Parathyroid adenoma (tissue), 2 donors: ENCODE measurements around the gene EFCC1.

Experiments
- H2AFZ ChIP-seq: fragments of 300-600 bp; sonication (generic); one replicate; pipeline ENCODE4 v1.7.0; 2017; ENCODE audit warnings: antibody characterized with exemption, mild to moderate bottlenecking
- H3K27ac ChIP-seq: fragments of 300-600 bp; sonication (generic); one replicate; pipeline ENCODE4 v1.7.0; 2017
- H3K27me3 ChIP-seq: fragments of 300-600 bp; sonication (generic); one replicate; pipeline ENCODE4 v1.7.0; 2017; ENCODE audit warnings: low read length; ENCODE audit not compliant: control insufficient read depth, insufficient read depth
- H3K36me3 ChIP-seq: fragments of 300-600 bp; sonication (generic); one replicate; pipeline ENCODE4 v1.7.0; 2017; ENCODE audit warnings: low read length; ENCODE audit not compliant: control insufficient read depth, insufficient read depth
- H3K4me1 ChIP-seq: fragments of 300-600 bp; sonication (generic); one replicate; pipeline ENCODE4 v1.7.0; 2017; ENCODE audit warnings: control low read depth
- H3K4me2 ChIP-seq: fragments of 300-600 bp; sonication (generic); one replicate; pipeline ENCODE4 v1.7.0; 2017; ENCODE audit warnings: low read length
- H3K4me3 ChIP-seq: fragments of 300-600 bp; sonication (generic); one replicate; pipeline ENCODE4 v1.7.0; 2017; ENCODE audit warnings: low read depth, low read length
- H3K79me2 ChIP-seq: fragments of 300-600 bp; sonication (generic); one replicate; pipeline ENCODE4 v1.7.0; 2017; ENCODE audit warnings: control low read depth
- H3K9ac ChIP-seq: fragments of 300-600 bp; sonication (generic); one replicate; pipeline ENCODE4 v1.7.0; 2017; ENCODE audit warnings: mild to moderate bottlenecking
- H3K9me3 ChIP-seq: fragments of 300-600 bp; sonication (generic); one replicate; pipeline ENCODE4 v1.7.0; 2017; ENCODE audit warnings: low read length; ENCODE audit not compliant: control insufficient read depth
- TF ChIP-seq, protein P1 (sequence below): fragments of 300-600 bp; sonication (generic); IDR thresholded peaks from one replicate; pipeline ENCODE4 v1.7.0; 2017; ENCODE audit warnings: antibody characterized with exemption, mild to moderate bottlenecking
- donor health status: primary hyperparathyroidism.

Gene EFCC1

GRCh38 chr3:129056451-129057173, 55.5 kb downstream of the EFCC1 start:
- Histone ChIP-seq H3K4me2 (no peak overlapping the region), H3K27ac (no peak overlapping the region), H3K79me2 (no peaks in the 10 kb centered on the region), H3K36me3 (no peaks in the 10 kb centered on the region), H3K27me3 (no peaks in the 10 kb centered on the region), H3K4me1 (peaks cover 11% of the 10 kb centered on the region), H3K4me3 (no peak overlapping the region), H3K9me3 (no peaks in the 10 kb centered on the region), H3K9ac (no peak overlapping the region), H2AFZ (no peak overlapping the region)
- TF ChIP-seq, protein P1, sequence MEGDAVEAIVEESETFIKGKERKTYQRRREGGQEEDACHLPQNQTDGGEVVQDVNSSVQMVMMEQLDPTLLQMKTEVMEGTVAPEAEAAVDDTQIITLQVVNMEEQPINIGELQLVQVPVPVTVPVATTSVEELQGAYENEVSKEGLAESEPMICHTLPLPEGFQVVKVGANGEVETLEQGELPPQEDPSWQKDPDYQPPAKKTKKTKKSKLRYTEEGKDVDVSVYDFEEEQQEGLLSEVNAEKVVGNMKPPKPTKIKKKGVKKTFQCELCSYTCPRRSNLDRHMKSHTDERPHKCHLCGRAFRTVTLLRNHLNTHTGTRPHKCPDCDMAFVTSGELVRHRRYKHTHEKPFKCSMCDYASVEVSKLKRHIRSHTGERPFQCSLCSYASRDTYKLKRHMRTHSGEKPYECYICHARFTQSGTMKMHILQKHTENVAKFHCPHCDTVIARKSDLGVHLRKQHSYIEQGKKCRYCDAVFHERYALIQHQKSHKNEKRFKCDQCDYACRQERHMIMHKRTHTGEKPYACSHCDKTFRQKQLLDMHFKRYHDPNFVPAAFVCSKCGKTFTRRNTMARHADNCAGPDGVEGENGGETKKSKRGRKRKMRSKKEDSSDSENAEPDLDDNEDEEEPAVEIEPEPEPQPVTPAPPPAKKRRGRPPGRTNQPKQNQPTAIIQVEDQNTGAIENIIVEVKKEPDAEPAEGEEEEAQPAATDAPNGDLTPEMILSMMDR: no peak

- Histone ChIP-seq H3K27ac (no peak overlapping the region), H3K79me2 (no peaks in the 10 kb centered on the region), H3K4me2 (no peak overlapping the region), H3K36me3 (no peaks in the 10 kb centered on the region), H3K4me1 (peaks cover 11% of the 10 kb centered on the region), H2AFZ (no peak overlapping the region), H3K4me3 (no peak overlapping the region), H3K9me3 (no peaks in the 10 kb centered on the region), H3K9ac (no peak overlapping the region), H3K27me3 (no peaks in the 10 kb centered on the region)
- TF ChIP-seq, protein P1: no peak
Observed at GRCh38 chr3:129057249-129057648, 56.1 kb downstream of the EFCC1 start.

GRCh38 chr3:129058441-129059200, 57.5 kb downstream of the EFCC1 start:
- Histone ChIP-seq H3K27me3 (no peaks in the 10 kb centered on the region), H3K9ac (no peak overlapping the region), H3K4me1 (peaks cover 10% of the 10 kb centered on the region), H3K4me3 (no peak overlapping the region), H3K36me3 (no peaks in the 10 kb centered on the region), H3K4me2 (no peak overlapping the region), H3K27ac (no peak overlapping the region), H3K9me3 (no peaks in the 10 kb centered on the region), H3K79me2 (no peaks in the 10 kb centered on the region), H2AFZ (peak overlapping the region; percentile 47)
- TF ChIP-seq, protein P1: no peak

DNA sequence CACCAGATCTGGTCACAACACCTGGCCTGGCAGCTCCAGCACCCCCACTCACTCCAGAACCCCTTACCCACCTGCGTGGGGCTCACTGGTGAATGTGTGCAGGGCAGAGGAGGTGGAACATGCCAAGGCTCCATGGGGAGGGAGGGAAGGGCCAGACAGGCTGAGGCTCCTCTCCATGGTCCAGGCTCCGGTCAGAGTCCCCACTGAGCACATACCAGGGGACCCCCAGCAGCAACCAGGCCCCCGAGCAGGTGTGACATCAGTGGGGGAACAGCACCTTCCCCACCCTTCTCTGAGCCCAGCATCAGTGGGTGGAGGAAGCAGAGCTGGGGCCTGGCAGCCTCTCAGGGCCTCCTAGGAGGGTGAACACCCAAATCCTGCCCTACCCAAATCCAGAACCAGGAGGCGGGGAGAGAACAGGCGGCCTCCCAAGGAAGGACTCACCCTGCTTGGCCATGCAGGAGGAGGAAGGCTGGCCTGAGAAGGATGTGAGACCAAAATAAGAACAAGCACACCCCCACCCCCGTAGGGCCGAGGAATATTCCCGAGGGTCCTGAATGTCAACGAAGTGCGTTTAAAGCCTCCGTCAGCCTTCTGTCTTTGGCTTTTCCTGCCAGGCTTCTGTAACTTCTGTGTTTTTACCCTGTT, 58.3 kb downstream of the EFCC1 start:
- H3K27me3 ChIP-seq: no peaks in the 10 kb centered on the region
- H2AFZ ChIP-seq: no peak overlapping the region
- no peak overlapping the region for H3K9ac ChIP-seq
- TF ChIP-seq, protein P1: no peak
- no peak overlapping the region for H3K4me2 ChIP-seq
- no peaks in the 10 kb centered on the region for H3K9me3 ChIP-seq
- peaks cover 9% of the 10 kb centered on the region for H3K4me1 ChIP-seq
- H3K27ac ChIP-seq: no peak overlapping the region
- H3K79me2 ChIP-seq: no peaks in the 10 kb centered on the region
- no peak overlapping the region for H3K4me3 ChIP-seq
- H3K36me3 ChIP-seq: no peaks in the 10 kb centered on the region
